CD1c-positive myeloid dendritic cell (primary cell): ENCODE data around the gene CMIP.

Experiments used
- DNase-seq: peaks from one replicate; pipeline ENCODE4 v3.0.0-alpha.2; 2016; ENCODE audit errors: extremely low spot score

CMIP gene

GRCh38 chr16:81549547-81550431 is 105.2 kb downstream of the CMIP start:
- no peak for DNase-seq

- DNase-seq, result no peak
These were observed 105.8 kb downstream of the CMIP start for GRCh38 chr16:81550432-81550808.

- DNase-seq, result peak; percentile 86
These were observed 106.7 kb downstream of the CMIP start for GRCh38 chr16:81551151-81551808.

- no peak for DNase-seq
These were observed 107.3 kb downstream of the CMIP start for GRCh38 chr16:81551821-81552304.

- no peak for DNase-seq
These were observed 108.1 kb downstream of the CMIP start for GRCh38 chr16:81552743-81553079.

DNA sequence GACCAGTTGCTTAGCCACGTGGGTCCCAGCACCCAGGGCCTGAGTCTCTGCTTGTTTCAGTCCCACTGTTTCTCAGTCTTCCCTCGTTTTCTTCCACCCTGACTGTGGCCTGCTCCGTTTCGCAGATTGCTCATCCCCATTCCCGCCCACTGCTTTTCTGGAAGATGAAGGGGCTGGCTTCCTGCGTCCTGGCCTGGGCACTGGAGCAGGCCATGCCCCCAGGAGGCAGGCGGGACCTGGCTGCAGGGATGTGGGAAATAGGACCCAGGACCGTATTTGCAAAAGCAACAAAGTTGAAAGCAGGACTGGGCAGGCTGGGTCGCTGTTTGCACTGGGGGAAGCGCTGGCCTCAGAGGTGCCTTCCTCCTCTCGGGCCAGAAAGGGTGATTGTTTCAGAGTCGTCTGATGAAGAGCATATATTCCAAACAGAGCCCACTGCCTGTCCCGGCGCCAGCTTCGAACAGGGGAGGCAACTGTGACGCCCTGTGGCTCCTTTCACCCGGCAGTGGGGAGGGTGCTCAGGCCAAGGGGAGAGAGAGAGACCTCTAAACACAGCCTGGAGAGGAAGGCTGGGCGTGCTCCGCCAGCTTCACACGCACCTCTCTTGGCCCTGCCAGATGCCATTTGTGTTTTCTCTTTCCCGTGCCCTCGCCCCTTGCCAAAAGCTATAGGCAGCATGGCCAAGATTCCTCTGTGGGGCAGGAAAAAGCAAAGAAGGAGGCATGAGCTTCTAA is 108.6 kb downstream of the CMIP start:
- DNase-seq, result no peak

DNA sequence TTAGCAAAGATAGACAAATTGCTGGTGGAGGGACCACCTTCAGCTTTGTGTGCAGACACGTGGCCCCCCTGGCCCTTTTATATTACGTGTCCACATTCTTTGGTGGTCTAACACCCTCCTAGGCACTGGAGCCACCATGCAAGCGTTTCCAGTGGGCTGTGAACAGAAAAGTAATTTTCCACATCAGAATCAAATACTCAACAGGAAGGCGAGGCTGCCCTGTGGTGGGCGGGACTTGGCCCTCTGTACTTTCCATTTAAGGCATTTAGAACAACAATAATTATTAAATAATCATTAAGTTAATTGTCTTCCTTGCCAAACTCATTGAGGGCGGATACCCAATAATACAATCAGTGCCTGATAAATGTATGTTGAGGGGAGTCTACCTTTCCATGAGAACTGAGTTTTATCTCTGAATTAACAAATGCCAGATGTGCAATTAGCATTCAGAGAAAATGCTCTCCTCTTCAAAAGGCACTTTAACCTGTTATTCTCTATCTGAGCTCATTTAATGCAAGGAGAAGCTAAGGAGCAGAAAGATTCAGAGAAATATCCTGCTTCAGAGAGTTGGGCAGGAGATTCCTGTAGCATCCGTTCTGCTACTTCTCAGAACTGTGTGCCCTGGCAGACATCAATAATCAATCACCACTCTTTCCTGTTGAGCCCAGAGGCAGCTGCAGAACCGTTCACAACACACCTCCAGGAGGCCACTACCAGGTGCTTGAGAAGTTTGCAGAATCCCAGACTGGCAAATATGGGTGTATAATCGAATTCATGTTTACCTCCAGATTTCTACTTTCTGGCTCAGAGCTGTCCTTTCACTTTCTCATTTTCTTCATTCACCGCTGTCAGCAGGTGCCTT is 109.4 kb downstream of the CMIP start:
- DNase-seq, result no peak

GRCh38 chr16:81554979-81555378 is 110.4 kb downstream of the CMIP start:
- no peak for DNase-seq

- no peak for DNase-seq
These were observed 111.1 kb downstream of the CMIP start for GRCh38 chr16:81555660-81556059.

- DNase-seq, result no peak
These were observed 112.2 kb downstream of the CMIP start for GRCh38 chr16:81556715-81557284.

DNA sequence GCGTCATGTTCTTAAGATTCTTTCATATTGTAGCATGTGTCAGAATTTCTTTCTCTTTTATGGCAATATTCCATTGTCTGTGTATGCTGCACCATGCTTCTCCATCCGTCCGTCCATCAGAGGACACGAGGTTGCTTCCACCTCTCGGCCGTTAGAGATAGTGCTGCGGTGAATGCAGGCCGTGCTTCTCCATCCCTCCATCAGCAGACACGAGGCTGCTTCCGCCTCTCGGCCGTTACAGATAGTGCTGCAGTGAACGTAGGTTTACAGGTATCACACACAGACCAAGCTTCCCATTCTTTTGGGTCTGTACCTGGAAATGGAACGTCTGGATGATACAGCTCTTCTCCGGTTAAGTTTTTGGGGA is 113.5 kb downstream of the CMIP start:
- no peak for DNase-seq

DNA sequence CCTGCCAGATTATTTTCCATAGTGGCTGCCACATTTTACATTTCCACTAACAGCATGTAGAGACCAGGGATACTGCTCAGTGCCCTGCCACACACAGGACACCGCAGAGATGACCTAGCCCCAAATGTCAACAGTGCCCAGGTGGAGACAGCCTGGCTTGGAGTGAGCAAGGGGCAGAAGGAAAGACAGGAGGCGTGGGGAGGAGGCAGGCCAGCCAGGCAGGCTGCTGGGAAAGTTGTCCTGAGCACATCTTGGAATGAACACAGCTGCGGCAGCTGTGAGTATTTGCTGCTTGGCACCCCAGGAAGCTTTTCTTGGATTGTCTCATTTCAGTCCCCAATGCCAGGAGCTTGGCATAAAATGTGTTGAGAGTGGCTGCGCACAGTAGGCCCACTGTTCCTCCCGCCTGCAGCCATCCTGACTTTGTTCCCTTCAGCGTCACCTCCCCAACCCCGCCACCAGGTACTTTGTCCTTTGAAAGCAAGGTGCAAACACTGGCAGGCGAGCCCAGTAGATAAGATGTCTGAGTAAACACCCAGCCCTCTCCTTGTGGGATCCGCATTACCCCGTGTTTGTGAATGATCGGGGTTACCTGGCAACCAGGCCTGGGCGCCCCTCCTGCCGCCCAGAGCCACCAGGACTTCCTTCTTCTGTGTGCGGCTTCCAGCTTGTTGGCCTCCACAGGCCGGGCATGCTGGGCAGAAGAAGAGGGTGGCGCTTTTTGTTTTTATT is 114.0 kb downstream of the CMIP start:
- peak; percentile 70 for DNase-seq

DNA sequence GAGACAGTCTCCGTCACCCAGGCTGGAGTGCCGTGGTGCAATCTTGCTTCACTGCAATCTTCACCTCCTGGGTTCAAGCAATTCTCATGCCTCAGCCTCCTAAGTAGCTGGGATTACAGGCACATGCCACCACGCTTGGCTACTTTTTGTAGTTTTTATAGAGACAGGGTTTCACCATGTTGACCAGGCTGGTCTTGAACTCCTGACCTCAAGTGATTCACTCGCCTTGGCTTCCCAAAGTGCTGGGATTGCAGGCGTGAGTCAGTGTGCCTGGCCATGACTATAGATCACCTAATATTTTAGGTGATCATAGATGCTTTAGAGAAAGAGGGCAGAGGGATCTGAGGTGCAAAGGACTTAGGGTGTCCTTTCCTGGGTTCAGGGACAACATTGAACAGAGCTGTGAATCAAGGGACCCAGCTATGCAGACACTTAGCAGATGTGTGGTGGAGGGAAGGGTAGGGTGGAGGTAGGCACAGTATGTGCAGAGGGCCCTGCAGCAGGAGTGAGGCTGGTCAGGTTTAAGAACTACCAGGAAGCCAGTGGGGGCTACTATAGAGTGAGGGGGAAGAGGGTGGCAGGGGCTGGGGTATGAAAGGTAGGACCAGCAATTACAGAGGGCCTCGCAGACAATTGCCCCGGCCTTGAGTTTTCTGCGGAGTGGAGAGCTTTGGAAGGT is 116.5 kb downstream of the CMIP start:
- DNase-seq, result no peak

DNA sequence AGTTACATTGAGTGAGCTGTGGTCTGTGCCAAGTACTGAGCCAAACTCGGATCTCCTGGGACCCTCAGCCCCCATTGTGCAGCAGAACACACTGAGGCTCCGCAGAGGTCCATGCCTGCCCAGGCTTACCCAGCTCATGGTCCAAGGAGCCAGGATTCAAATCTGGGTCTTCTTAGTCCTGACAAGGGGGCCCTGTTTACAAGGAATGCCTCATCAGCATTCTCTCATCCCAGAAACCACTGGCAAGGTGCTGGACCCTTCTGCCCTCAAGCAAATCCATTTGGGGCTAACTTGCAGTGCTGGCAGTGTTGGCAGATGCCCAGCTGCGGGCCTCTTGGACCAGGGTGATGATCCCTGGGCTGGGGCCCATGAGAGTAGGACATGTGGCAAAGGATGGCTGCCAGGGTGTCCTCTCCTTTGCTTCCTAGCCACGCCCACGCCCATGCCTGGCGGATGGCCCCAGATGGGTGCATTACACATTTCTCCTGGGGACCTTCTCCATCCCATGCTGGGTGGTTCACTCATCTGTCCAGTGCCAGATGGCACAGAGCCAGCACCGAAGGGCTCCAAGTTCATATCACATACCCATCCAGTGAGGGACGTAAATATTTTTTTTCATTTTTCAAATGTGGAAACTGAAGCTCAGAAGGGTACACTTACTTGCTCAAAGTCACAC is 117.7 kb downstream of the CMIP start:
- no peak for DNase-seq

DNA sequence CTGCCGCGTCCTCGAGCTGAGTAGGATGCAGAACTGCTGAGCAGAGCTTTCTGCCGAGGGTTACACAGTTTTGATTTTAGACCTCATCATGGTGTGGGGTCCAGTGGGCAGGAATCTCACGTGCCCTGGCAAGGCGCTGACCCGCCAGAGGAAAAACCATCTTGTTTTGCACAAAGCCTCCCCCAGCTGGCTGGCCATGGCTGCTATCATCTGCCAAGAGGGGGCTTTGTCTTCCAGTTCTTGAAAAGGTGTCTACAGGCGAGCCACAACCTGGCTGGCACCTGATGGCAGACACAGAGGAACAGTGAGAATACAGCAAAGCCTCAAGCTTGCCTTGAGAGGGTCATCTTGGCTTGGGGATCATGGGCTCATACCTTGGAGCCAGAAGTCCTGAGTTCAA is 118.3 kb downstream of the CMIP start:
- DNase-seq, result no peak

DNA sequence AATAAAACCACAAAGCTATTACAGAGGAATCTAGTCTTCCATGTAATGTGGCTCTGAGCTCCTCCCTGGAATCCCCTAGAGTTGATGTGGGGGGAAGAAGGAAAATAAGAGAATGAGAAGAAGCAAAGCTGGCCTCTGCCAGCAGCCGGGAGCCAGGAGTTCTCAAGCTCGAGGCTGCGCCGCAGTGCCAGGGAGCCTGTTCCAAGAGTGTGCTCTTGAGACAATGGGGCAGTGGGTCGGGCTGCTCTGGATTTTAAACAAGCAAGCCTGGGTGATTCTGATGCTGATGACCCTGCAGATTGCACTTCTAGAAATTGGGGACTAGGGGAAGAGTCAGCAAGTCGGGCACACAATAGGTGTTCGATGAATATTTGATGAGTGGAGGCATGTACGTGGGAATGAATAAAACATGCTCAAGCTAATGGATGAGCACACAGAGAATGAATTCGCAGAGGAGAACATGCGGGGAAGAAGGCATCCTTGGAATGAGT is 119.9 kb downstream of the CMIP start:
- DNase-seq, result no peak

GRCh38 chr16:81565321-81566028 is 120.9 kb downstream of the CMIP start:
- DNase-seq, result no peak
